WTC11 (cell line): Measurements from ENCODE around the gene HIPK2. TPM values are rescaled to one million over a fixed set of nuclear protein-coding genes. Genes with fewer than 3 reads are reported as not detected.

Experiments
- ATAC-seq: fragments of 200-7000 bp; cut with Tn5 transposase; 2 replicates; pipeline ENCODE4 v1.10.0; 2021; ENCODE audit warnings: mild to moderate bottlenecking, moderate library complexity
- CTCF ChIA-PET: fragments of 300-600 bp; sonication (Branson Sonifier 250); formaldehyde crosslinking; loops from one replicate; lab custom pipeline; 2021; ENCODE audit warnings: antibody characterized with exemption; lab: Charles Lee
- POLR2A ChIA-PET: fragments of 350-600 bp; sonication (Branson Sonifier 250); formaldehyde crosslinking; loops from one replicate; lab custom pipeline; 2021; ENCODE audit warnings: antibody characterized with exemption; lab: Charles Lee
- DNase-seq: peaks from one replicate; pipeline ENCODE4 v3.0.0; 2021; ENCODE audit warnings: low spot score
- H3K27ac Mint-ChIP-seq: 2 replicates; pipeline ENCODE4 v1.8.0; 2021; ENCODE audit warnings: mixed read lengths
- H3K27me3 Mint-ChIP-seq: 2 replicates; pipeline ENCODE4 v1.8.0; 2021; ENCODE audit warnings: low read depth, mild to moderate bottlenecking, moderate library complexity, mixed read lengths
- H3K36me3 Mint-ChIP-seq: 2 replicates; pipeline ENCODE4 v1.8.0; 2021; ENCODE audit warnings: mixed read lengths
- H3K4me1 Mint-ChIP-seq: 2 replicates; pipeline ENCODE4 v1.8.0; 2022; ENCODE audit warnings: mixed read lengths
- H3K4me3 Mint-ChIP-seq: 2 replicates; pipeline ENCODE4 v1.8.0; 2021; ENCODE audit warnings: mild to moderate bottlenecking, moderate library complexity, mixed read lengths
- H3K9me3 Mint-ChIP-seq: 2 replicates; pipeline ENCODE4 v1.8.0; 2021; ENCODE audit warnings: mixed read lengths
- CREM ChIP-seq: sonication (generic); formaldehyde crosslinking; IDR thresholded peaks from 2 replicates; pipeline ENCODE4 v1.8.1; 2022; ENCODE audit warnings: mild to moderate bottlenecking, missing genetic modification reagents, moderate library complexity
- ERG ChIP-seq: fragments of 250-450 bp; sonication (Bioruptor Pico); IDR thresholded peaks from 2 replicates; pipeline ENCODE4 v1.8.0; 2021; ENCODE audit warnings: mild to moderate bottlenecking
- FOXP4 ChIP-seq: sonication (generic); formaldehyde crosslinking; IDR thresholded peaks from 2 replicates; pipeline ENCODE4 v1.8.0; 2022; ENCODE audit warnings: mild to moderate bottlenecking, missing genetic modification reagents
- HMGA2 ChIP-seq: fragments of 250-450 bp; sonication (Bioruptor Pico); IDR thresholded peaks from 2 replicates; pipeline ENCODE4 v1.4.0; 2021; ENCODE audit warnings: mild to moderate bottlenecking, moderate library complexity
- IRF1 ChIP-seq: sonication (generic); formaldehyde crosslinking; IDR thresholded peaks from 2 replicates; pipeline ENCODE4 v1.8.0; 2023; ENCODE audit warnings: missing genetic modification reagents
- NR1H2 ChIP-seq: sonication (generic); formaldehyde crosslinking; IDR thresholded peaks from 2 replicates; pipeline ENCODE4 v1.9.0; 2021; ENCODE audit warnings: mild to moderate bottlenecking, moderate library complexity, missing genetic modification reagents
- OVOL2 ChIP-seq: fragments of 250-450 bp; sonication (Bioruptor Pico); IDR thresholded peaks from 2 replicates; pipeline ENCODE4 v1.9.0; 2021; ENCODE audit warnings: mild to moderate bottlenecking, borderline replicate concordance
- SMAD4 ChIP-seq: sonication (generic); formaldehyde crosslinking; IDR thresholded peaks from 2 replicates; pipeline ENCODE4 v1.8.0; 2022; ENCODE audit warnings: mild to moderate bottlenecking, missing genetic modification reagents
- SOX15 ChIP-seq: fragments of 250-450 bp; sonication (Bioruptor Pico); IDR thresholded peaks from 2 replicates; pipeline ENCODE4 v1.9.0; 2021; ENCODE audit warnings: mild to moderate bottlenecking
- USF2 ChIP-seq: sonication (generic); formaldehyde crosslinking; IDR thresholded peaks from 2 replicates; pipeline ENCODE4 v1.8.1; 2023; ENCODE audit warnings: mild to moderate bottlenecking, missing genetic modification reagents, moderate library complexity
- ZMAT4 ChIP-seq: fragments of 250-450 bp; sonication (Bioruptor Pico); IDR thresholded peaks from 2 replicates; pipeline ENCODE4 v1.9.0; 2021; ENCODE audit warnings: mild to moderate bottlenecking
- ZNF138 ChIP-seq: sonication (generic); formaldehyde crosslinking; conservative IDR thresholded peaks from 2 replicates; pipeline ENCODE4 v1.8.1; 2022; ENCODE audit warnings: mild to moderate bottlenecking, moderate library complexity, missing genetic modification reagents
- ZNF281 ChIP-seq: sonication (generic); formaldehyde crosslinking; IDR thresholded peaks from 2 replicates; pipeline ENCODE4 v1.8.0; 2023; ENCODE audit warnings: mild to moderate bottlenecking, missing genetic modification reagents
- ZSCAN18 ChIP-seq: fragments of 250-450 bp; sonication (Bioruptor Pico); IDR thresholded peaks from 2 replicates; pipeline ENCODE4 v2.1.2; 2022; ENCODE audit warnings: mild to moderate bottlenecking, moderate library complexity
- total RNA-seq: library from RNA; stranded (reverse); gene quantifications from 3 replicates; pipeline ENCODE4 v1.2.3, GENCODE V29; 2021

The HIPK2 gene
- total RNA-seq, 1 experiment from 2014 or later: 25.3 TPM

GRCh38 chr7:139582130-139582650 is 195.6 kb downstream of the HIPK2 start:
- ChIA-PET CTCF (interaction anchor here (0.6 to 1.9 kb wide), 9 partner anchors 11 to 1059 kb away, joined by 3 to 5 read pairs (median 4); partner anchors contain the start of gene DENND2A), POLR2A (interaction anchor here (0.6 kb wide), 1 partner anchor 784 kb away, joined by 6 read pairs; no protein-coding TSS in a partner anchor)
- DNase-seq (no peak), ATAC-seq (no peak)
- no peak overlapping the region for H3K27ac Mint-ChIP-seq
- no peaks in the 10 kb centered on the region for H3K36me3 Mint-ChIP-seq
- TF ChIP-seq NR1H2 (CRISPR knock-in tag): no peak
- TF ChIP-seq ZSCAN18 (CRISPR knock-in tag): no peak
- TF ChIP-seq USF2 (CRISPR knock-in tag): no peak
- no peak for TF ChIP-seq FOXP4 (CRISPR knock-in tag)
- no peaks in the 10 kb centered on the region for H3K27me3 Mint-ChIP-seq
- no peaks in the 10 kb centered on the region for H3K4me1 Mint-ChIP-seq
- no peaks in the 10 kb centered on the region for H3K9me3 Mint-ChIP-seq
- H3K4me3 Mint-ChIP-seq: no peak overlapping the region

GRCh38 chr7:139580435-139580834 is 197.4 kb downstream of the HIPK2 start:
- Mint-ChIP-seq H3K27me3 (no peaks in the 10 kb centered on the region), H3K4me3 (no peak overlapping the region), H3K9me3 (no peaks in the 10 kb centered on the region), H3K36me3 (no peaks in the 10 kb centered on the region), H3K4me1 (no peaks in the 10 kb centered on the region), H3K27ac (no peak overlapping the region)
- ChIA-PET CTCF (interaction anchor here (0.6 to 1.5 kb wide), 4 partner anchors 22 to 40 kb away, joined by 3 to 5 read pairs (median 4); no protein-coding TSS in a partner anchor), POLR2A (interaction anchor here (0.6 kb wide), 2 partner anchors 8 to 11 kb away, joined by 4 read pairs; no protein-coding TSS in a partner anchor)
- TF ChIP-seq ZNF281 (CRISPR knock-in tag) (no peak), ERG (CRISPR knock-in tag) (no peak), HMGA2 (CRISPR knock-in tag) (no peak), IRF1 (CRISPR knock-in tag) (no peak), SOX15 (CRISPR knock-in tag) (no peak), CREM (CRISPR knock-in tag) (no peak), ZNF138 (CRISPR knock-in tag) (no peak), OVOL2 (no peak), ZMAT4 (no peak), SMAD4 (no peak)
- no peak for DNase-seq
- ATAC-seq: no peak
